ENCODE measurements around the gene ISG15.

Gene ISG15

DNA sequence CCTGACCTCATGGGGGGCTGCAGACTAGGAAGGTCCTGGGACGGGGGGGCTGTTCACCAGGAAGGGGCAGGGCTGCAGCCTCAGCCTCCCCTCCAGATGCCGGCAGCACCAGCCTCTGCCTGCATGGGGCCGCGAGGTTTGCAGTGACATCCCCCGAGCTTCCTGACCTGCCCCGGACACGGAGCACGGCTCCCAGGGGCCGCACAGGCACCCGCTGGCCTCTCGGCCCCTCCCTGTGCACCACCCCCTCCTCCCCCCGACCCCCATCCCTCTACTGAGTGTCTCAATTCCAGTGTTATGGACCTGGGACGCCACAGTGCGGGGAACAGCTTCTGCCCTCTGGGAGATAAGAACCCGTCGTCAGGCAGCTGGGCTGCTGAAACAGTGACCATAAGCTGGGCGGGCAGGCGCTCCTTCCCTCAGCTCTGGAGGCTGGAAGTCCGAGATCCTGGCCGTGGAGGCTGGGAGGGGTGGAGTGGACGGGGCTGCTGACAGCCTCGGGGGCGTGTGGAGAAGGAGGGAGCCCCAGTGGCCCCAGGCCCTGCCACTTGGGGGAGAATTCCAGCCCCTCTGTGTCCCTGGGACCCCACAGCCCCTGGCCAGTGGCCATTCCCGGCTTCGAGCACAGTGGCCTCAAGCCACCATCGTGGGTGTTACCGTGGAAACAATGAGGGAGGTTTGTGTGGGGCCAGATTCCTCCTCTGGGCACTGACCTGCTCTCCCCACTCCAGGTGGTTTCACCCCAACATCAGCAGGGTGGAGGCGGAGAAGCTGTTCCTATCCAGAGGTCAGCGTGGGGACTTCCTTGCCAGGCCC lies 49.3 kb downstream of the ISG15 start:
- no peak for DNase-seq

DNA sequence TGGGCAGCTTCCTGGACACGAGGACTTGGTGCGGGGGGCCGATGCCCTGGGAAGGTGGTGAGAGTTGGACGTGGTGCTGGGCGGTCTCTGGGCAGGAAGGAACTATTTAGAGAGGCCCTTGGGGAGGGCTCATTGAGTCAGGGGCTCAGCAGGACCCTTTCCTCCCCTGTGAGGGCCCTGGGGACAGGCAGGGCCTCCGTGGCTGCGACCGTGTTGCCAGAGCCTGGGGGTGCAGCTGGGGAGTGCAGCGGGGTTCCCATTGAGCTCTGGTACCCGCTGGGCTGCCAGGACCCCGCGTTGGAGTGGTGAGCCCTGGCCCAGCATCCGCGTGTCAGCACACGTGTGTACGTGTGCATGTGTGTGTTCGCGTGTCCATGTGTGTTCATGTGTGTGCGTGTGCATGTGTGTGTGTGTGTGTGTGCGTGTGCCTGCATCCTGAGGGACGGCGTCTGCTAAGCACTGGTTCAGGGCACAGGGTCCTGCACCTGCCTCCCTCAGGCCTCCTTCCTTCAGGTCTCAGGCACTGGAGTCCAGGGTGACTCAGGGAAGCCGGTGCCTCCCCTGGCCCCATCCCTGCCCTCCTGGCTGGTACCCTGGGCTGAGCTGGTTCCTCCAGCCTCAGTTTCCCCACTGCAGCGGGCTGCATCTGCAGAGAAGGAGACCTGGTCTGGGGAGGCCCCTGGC lies 50.1 kb downstream of the ISG15 start:
- no peak for DNase-seq

All from kidney glomerular epithelial cell (primary cell).